Measurements from ENCODE around the gene RAD18. TPM values are rescaled to one million over a fixed set of nuclear protein-coding genes. Genes with fewer than 3 reads are reported as not detected.

RAD18 gene
- total RNA-seq, 1 donor from 2014 or later = 22.1 TPM

DNA sequence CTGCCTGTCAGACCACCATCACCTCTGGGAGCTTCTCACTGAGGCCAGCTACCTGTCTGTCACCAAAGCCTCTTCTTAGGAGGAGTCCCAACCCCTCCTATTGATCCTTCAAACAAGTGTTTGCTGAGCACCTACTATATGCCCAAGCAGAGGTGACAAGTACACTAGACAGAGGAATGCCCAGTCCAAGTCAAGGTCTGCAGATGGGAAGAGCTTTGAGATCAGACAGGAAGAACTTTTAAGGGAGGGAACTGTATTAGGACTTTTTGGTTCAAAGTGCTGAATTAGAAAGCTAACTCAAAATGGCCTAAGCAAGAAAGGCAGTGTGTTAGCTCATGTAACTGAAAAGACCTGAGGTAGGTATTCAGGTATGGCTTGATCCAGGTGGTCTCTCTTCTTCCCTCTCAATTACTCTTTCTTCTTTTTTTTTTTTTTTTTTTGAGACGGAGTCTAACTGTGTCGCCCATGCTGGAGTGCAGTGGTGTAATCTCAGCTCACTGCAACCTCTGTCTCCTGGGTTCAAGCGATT lies 3.6 kb upstream of the RAD18 start:
- Mint-ChIP-seq H3K4me1 (peaks cover 12% of the 10 kb centered on the region), H3K9me3 (no peaks in the 10 kb centered on the region), H3K27ac (peak overlapping the region; percentile 13), H3K27me3 (ENCODE audit: insufficient read depth, low read depth) (peaks cover 12% of the 10 kb centered on the region), H3K36me3 (no peaks in the 10 kb centered on the region), H3K4me3 (no peak overlapping the region)
- peaks cover 11% of the 10 kb centered on the region for H3F3A ChIP-seq (ENCODE audit: low read depth)
- no peaks in the 10 kb centered on the region for H3K36me3 ChIP-seq
- TF ChIP-seq, protein P1, sequence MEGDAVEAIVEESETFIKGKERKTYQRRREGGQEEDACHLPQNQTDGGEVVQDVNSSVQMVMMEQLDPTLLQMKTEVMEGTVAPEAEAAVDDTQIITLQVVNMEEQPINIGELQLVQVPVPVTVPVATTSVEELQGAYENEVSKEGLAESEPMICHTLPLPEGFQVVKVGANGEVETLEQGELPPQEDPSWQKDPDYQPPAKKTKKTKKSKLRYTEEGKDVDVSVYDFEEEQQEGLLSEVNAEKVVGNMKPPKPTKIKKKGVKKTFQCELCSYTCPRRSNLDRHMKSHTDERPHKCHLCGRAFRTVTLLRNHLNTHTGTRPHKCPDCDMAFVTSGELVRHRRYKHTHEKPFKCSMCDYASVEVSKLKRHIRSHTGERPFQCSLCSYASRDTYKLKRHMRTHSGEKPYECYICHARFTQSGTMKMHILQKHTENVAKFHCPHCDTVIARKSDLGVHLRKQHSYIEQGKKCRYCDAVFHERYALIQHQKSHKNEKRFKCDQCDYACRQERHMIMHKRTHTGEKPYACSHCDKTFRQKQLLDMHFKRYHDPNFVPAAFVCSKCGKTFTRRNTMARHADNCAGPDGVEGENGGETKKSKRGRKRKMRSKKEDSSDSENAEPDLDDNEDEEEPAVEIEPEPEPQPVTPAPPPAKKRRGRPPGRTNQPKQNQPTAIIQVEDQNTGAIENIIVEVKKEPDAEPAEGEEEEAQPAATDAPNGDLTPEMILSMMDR (IDR thresholded peaks at IDR 0.05) = no peak
- no peak for TF ChIP-seq EZH2phosphoT487 (IDR thresholded peaks at IDR 0.05)
- no peak for TF ChIP-seq EZH2 (IDR thresholded peaks at IDR 0.05)
- H2AFZ ChIP-seq (replicated peaks) = no peak overlapping the region
- no peak for DNase-seq (ENCODE audit: low spot score)
- H3K79me2 ChIP-seq (ENCODE audit: low read depth) = peaks cover 13% of the 10 kb centered on the region
- no peaks in the 10 kb centered on the region for H4K20me1 ChIP-seq (ENCODE audit: low read depth)
- no peak overlapping the region for H3K4me3 ChIP-seq
- H3K9me3 ChIP-seq (ENCODE audit: low read depth) = no peaks in the 10 kb centered on the region
- no peak overlapping the region for H3K4me2 ChIP-seq
- peaks cover 8% of the 10 kb centered on the region for H3K4me1 ChIP-seq
- no peak overlapping the region for H3K27ac ChIP-seq
- no peak overlapping the region for H3K9ac ChIP-seq
- H3K27me3 ChIP-seq = peaks cover 5% of the 10 kb centered on the region

DNA sequence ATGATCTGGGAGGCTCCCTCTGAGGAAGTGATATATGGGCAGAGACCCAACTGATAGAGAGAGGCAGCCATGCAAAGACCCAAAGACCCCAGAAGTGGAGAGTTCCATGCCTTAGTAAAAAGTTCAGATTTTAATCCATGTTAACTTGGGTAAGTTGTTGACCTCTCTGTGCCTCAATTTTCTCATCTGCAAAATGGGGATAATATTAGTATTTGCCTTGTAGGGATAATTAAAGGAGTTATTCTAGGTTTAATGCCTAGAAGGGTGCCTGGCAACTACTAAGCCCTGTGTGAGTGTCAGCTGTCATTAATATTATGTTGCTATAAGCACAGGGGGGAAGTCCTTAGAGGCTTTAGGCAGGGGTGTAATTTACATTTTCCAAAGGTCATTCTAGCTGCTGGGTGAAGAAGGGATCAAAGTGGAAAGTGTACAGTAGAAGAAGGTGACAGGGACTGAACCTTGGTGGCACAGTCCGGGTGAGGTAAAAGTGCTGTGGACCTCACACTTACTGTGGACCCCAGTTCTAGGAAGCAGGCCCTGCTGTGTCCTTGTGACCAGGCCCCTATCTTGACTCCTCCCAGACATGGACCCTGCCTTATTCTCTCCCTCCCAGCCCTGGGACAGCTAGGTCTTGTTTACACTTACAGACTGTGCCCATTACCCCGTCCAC lies 3.0 kb upstream of the RAD18 start:
- Mint-ChIP-seq H3K36me3 (no peaks in the 10 kb centered on the region), H3K4me3 (no peak overlapping the region), H3K4me1 (peaks cover 18% of the 10 kb centered on the region), H3K27ac (peak overlapping the region; percentile 13), H3K27me3 (ENCODE audit: insufficient read depth, low read depth) (peaks cover 12% of the 10 kb centered on the region), H3K9me3 (no peaks in the 10 kb centered on the region)
- H3K4me1 ChIP-seq = peaks cover 10% of the 10 kb centered on the region
- H4K20me1 ChIP-seq (ENCODE audit: low read depth) = no peaks in the 10 kb centered on the region
- H3K4me3 ChIP-seq = no peak overlapping the region
- no peaks in the 10 kb centered on the region for H3K9me3 ChIP-seq (ENCODE audit: low read depth)
- H3K27me3 ChIP-seq = peaks cover 5% of the 10 kb centered on the region
- H3K4me2 ChIP-seq = no peak overlapping the region
- peaks cover 19% of the 10 kb centered on the region for H3K79me2 ChIP-seq (ENCODE audit: low read depth)
- H2AFZ ChIP-seq (replicated peaks) = no peak overlapping the region
- no peak for DNase-seq (ENCODE audit: low spot score)
- no peaks in the 10 kb centered on the region for H3K36me3 ChIP-seq
- TF ChIP-seq EZH2 (IDR thresholded peaks at IDR 0.05) (no peak), EZH2phosphoT487 (IDR thresholded peaks at IDR 0.05) (no peak)
- TF ChIP-seq, protein P1 (IDR thresholded peaks at IDR 0.05) = no peak
- H3K9ac ChIP-seq = no peak overlapping the region
- H3K27ac ChIP-seq = no peak overlapping the region
- peaks cover 11% of the 10 kb centered on the region for H3F3A ChIP-seq (ENCODE audit: low read depth)

DNA sequence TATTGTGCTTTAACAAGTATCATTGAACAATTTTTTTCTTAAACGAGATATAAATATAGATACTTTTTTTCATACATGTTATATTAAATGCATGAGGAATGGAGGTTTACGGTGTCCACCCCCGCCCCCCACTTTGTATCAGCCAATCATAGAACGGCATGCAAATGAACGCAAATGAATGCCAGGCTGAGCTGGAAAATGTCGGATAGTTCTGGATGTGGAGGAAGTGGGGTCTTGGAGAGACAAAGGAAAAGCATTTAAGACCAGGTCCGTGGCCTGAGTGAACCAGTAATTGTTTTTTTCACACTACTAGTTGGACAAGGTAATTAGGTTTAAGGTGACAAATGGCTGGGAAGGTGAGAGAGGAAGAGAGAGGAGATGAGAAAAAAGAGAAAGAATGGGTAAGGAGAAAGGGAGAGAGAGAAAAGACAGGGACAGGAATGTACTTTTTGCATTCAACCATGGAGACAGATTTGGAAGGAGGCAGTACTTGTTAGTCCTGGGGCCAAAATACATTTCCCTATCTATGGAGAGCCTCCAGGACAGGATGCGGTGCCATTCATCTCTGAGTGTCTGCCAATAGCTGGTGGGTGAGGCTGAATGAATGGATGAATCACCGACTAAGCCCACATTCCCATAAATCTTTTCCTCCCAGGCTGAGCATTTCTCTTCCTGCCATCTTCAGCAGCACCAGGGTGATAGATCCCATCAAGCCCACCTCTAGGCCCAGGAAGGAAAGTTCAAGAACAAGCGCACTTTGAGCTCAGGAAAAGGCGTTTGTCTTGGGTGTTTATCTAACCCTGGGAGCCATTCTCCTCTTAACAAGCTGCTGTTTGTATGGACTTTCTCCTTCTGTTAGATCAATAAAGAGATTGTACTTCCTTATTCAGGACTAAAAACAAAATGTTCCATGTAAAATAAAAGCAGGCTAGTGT lies 1.4 kb upstream of the RAD18 start:
- Mint-ChIP-seq H3K36me3 (no peaks in the 10 kb centered on the region), H3K4me3 (peak overlapping the region; percentile 57), H3K4me1 (peaks cover 18% of the 10 kb centered on the region), H3K9me3 (no peaks in the 10 kb centered on the region), H3K27ac (no peak overlapping the region), H3K27me3 (ENCODE audit: insufficient read depth, low read depth) (peaks cover 10% of the 10 kb centered on the region)
- no peaks in the 10 kb centered on the region for H3K9me3 ChIP-seq (ENCODE audit: low read depth)
- no peak overlapping the region for H3K4me3 ChIP-seq
- H3K9ac ChIP-seq = no peak overlapping the region
- no peak for DNase-seq (ENCODE audit: low spot score)
- peaks cover 10% of the 10 kb centered on the region for H3K4me1 ChIP-seq
- peaks cover 35% of the 10 kb centered on the region for H3K79me2 ChIP-seq (ENCODE audit: low read depth)
- H3K27me3 ChIP-seq = peaks cover 5% of the 10 kb centered on the region
- H3K4me2 ChIP-seq = no peak overlapping the region
- TF ChIP-seq EZH2 (IDR thresholded peaks at IDR 0.05) (no peak), EZH2phosphoT487 (IDR thresholded peaks at IDR 0.05) (no peak)
- TF ChIP-seq, protein P1 (IDR thresholded peaks at IDR 0.05) = no peak
- H3K36me3 ChIP-seq = no peaks in the 10 kb centered on the region
- H3K27ac ChIP-seq = no peak overlapping the region
- H3F3A ChIP-seq (ENCODE audit: low read depth) = peaks cover 11% of the 10 kb centered on the region
- H4K20me1 ChIP-seq (ENCODE audit: low read depth) = no peaks in the 10 kb centered on the region
- peak overlapping the region; percentile 39 for H2AFZ ChIP-seq (replicated peaks)

All from neural progenitor cell (in vitro differentiated cells).